ENCODE data around the gene CRYGN.

DNA sequence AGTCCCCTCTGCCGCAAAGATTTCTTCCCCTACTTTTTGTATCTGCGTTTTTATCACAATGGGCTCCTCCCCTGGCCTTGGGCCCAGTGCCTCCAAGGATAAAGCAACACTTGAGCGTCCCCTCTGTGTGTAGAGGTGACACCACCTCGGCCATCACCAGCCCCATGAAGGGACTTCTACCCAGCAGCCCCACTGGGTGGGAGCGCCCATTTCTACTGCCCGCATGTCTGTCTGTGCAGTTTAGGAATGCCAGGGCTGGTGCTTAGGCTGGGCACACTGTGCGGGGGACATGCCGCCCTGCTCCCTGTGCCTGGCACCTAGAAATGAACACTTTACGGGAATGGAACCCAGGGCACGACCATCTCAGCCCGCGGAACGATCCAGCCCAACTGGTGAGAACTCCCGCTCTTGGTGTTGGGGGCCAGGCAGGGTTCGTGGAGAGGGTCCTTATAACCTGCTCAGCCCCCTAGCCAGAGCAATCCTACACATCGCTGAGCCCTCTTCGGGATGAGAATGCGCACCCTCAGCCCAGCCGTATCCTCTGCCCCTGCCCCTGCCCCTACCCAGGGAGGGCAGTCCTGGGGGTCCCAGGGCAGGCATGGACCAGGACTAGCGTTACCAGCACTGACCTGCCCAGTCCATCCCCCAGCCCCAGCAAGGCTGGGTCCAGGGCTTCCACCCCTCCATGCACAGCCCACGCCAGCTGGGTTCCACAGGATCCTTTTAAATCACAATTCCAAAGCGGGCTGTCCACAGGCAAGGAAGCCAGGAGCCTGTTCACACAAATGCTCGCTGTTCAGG lies 12.8 kb downstream of the CRYGN start:
- TF ChIP-seq, protein P1, sequence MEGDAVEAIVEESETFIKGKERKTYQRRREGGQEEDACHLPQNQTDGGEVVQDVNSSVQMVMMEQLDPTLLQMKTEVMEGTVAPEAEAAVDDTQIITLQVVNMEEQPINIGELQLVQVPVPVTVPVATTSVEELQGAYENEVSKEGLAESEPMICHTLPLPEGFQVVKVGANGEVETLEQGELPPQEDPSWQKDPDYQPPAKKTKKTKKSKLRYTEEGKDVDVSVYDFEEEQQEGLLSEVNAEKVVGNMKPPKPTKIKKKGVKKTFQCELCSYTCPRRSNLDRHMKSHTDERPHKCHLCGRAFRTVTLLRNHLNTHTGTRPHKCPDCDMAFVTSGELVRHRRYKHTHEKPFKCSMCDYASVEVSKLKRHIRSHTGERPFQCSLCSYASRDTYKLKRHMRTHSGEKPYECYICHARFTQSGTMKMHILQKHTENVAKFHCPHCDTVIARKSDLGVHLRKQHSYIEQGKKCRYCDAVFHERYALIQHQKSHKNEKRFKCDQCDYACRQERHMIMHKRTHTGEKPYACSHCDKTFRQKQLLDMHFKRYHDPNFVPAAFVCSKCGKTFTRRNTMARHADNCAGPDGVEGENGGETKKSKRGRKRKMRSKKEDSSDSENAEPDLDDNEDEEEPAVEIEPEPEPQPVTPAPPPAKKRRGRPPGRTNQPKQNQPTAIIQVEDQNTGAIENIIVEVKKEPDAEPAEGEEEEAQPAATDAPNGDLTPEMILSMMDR (IDR thresholded peaks at IDR 0.05): no peak
- TF ChIP-seq POLR2A (IDR thresholded peaks at IDR 0.05): no peak
- no peak for TF ChIP-seq POLR2AphosphoS5 (IDR thresholded peaks at IDR 0.05)
